DMS153 (cell line): ENCODE results near the gene RBMS2.
A peak's percentile ranks its signal among the peaks of the same experiment; 100 is the strongest.

Source experiments
- DNase-seq: peaks from one replicate; lab custom pipeline; 2025; lab: John Stamatoyannopoulos, UW

RBMS2 gene

DNA sequence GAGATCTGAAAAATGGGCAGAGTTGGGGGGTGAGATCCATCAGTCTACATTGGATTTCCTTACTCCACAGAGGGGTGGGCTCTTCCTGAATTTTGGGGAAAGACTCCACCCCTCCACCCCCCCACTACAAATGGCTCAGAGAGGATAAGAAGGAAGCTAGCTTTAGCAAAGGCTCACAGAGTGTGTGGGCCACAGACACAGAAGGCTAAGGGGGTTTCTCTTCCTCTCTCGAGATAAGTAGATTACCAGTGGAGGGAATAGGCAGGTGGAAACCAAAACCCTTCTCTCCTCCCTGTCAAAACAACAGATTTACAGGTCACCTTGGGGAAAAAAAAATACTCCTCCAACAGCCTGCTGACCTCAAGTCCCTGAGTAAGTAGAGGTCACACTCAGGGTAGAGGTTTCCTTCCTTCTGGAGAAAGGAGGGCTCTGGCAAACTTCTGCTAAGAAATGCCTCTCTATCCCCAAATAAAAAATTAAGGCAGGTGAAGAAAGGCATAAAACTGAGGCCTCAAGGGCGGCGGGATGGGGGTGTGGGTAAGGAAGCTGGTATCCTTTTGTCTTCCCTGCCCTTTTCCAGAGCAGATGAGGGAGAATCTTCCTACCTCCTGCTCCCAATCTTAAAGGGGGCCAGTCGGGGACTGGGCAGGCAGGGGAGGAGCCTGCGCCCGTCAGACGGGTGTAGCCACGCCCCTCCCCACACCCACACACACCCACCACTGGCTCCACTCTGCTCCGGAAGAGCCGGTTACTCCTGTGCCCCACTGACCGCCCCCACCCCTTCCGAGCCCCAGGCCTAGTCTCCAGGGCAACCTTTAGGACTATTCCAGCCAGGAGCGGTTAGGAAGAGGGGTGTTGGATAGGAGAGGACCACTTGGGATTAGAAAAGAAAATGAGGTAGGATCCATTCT, 110.4 kb downstream of the RBMS2 start:
- DNase-seq, result no peak

DNA sequence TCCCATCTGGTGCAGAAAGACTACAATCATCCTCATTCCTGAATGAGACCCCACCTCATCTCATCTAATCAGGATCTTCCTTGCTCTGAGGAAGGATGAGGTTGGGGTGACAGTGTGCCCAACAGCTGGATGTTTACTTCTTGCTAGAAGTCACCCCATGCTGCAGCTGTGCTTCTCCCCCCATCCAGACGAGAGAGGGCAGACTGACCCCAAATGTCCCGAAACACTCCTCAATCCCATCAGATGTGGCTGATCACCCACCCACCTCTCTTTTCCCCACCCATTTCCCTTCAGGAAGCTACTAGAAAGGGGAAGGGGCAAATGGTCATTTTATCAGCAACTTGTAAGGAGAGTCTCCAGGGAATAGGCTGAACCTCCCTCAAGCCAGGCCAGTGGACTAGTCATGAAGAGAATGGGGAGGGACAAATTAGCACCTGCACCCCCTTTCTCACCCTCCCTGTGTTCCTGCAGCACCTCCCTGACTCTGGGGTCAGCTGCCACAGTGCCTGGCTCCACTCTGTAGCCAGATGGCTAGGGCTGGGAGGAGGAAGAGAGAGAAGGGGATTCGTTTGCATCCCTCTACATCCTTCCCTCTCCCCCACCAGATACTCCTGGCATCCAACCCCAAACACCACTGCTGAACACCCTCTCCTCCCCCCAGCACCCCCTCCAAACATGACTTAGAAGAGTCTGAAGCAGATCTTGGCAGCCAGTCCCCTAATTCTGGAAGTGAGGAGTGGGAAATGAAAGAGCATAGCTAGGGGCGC, 111.3 kb downstream of the RBMS2 start:
- no peak for DNase-seq

DNA sequence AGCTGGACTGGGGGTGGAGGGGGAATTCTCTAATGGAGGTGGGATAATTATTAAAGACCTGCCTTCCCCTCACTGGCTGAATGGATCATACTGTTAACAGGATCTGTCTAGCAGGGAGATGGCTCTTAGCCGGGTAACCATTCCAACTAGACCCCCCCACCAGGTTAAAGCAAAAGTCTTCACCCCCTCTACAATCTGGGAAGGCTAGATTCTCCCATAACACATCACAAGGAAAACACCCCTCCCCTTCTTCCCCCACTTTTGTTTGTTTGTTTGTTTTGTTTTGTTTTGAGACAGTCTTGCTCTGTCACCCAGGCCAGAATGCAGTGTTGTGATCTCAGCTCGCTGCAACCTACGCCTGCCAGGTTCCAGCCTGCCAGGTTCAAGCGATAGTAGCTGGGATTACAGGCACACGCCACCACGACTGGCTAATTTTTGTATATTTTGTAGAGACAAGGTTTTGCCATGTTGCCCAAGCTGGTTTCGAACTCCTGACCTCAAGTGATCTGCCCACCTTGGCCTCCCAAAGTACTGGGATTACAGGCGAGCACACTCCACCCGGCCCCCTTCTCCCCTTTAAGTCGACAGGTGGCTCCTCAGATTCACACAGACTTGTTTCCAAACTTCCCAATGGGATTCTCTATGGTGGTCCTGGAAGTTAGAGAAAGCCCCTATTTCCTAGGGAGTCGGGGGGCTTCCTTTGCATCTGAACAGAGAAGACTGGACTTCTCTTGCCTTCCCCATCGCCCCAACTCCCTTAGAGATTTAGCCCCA, 112.0 kb downstream of the RBMS2 start:
- DNase-seq, result no peak

DNA sequence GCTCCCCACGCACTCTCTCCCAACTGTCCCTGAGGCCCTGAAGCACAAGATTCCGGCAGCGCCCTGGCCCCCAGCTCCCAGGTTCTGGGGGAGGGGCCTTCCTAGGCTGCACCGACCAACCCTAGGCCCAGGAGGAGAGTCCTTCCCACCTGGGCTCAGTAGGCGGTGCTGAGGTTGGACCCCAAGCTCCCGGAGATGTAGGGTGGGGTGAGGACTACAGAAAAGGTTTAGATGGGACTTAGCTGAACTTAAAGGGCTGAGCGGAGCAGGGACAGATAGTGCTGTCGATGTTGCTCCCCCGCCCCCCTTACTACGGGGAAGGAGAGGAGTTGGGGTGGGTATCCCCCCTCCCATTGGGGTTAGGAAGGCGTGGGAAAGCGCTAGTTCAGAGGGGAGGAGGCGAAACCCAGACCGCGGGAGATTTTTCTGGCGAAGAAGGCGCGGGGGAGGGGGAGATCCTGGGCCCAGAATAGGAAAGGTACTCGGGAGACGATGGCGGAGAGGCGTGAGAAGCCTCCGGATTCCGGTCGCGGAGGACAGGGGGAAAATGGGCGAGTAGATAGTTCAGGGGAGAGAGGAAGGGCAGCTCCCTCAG, 112.7 kb downstream of the RBMS2 start:
- DNase-seq, result peak; percentile 49

DNA sequence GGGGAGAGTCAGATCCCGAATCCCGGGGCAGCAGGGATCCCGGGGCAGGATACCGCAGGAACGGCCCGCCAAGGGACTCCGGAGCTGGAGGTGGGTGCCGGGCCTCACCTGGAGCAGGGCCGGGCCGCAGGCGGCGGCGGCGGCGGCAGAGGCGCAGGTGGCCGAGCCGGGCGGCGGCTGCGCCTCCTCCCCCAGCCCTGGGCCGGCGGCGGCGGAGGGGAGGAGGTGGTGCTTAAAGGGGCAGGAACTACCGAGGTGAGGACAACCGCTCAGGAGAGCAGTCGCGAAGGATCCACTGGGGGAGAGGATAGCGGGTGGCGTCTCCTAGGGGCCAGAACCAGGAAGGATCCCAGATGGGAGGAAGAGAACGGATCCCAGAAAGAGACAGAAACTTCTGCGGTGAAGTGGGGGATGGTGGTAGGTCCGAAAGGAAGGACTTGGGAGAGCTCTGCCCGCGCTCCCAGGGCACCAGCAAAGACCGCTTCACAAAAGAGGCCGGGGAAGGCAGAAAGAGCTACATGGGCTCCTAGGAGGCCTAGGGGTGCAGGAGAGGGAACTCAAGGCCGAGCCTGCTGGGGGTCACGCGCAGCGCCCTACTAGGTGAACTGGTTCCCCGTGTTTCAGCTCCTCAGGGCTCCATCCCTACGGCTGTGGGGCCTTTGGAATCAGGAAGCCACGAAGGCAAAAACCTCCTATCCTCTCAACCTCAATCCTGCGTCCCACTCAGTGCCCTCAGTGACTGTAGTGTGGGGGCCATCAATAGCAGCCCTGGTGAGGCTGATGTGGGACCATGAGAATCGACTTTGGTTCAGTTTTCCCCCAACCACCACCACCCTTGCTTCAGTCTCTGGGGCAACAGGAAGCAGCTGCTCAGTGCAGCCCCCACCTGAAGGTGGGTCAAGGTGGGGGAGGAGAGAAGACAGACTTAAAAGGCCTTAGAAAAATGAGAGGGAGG, 113.5 kb downstream of the RBMS2 start:
- DNase-seq, result peak; percentile 84

DNA sequence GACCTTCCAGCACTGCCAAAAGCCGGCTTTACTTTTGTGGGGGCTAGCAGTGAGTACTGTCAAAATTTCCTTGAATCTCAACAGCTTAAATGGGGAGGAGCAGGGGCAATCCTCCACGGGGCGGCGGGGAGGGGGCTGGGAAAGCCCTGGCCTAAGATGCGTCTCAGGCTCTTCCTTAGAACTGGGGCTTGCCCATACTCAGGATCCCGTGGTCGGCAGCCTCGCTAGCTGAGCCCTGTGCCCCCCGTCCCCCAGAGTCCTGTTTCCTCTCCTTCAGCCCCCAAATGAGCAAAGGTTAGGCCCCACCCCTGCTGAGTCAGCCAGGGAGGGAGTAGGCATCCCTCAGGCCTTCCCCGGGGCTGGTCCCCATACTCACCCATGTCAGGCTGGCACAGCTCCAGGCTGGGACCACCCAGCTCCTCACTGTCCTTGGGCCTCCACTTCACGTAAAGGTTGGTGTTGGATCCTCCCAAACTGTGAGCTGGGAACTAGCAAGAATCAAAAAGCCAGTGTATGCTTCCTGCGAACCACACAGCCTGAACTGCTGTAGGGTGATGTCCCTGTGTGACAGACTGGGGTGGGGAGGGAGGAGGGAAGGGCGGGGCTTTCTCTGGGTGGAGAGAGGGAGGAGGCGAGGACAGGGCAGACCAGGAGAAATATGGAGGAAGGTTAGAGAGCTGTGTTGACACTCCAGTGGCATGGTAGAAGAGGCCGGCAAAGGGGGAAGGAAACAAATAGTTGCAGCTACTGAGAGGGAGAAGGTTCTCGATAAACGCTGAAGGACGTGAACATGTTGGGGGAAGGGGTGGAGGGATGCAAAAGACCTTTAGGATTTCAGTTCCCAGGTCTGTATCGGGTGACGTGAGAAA, 114.4 kb downstream of the RBMS2 start:
- DNase-seq, result peak; percentile 72

DNA sequence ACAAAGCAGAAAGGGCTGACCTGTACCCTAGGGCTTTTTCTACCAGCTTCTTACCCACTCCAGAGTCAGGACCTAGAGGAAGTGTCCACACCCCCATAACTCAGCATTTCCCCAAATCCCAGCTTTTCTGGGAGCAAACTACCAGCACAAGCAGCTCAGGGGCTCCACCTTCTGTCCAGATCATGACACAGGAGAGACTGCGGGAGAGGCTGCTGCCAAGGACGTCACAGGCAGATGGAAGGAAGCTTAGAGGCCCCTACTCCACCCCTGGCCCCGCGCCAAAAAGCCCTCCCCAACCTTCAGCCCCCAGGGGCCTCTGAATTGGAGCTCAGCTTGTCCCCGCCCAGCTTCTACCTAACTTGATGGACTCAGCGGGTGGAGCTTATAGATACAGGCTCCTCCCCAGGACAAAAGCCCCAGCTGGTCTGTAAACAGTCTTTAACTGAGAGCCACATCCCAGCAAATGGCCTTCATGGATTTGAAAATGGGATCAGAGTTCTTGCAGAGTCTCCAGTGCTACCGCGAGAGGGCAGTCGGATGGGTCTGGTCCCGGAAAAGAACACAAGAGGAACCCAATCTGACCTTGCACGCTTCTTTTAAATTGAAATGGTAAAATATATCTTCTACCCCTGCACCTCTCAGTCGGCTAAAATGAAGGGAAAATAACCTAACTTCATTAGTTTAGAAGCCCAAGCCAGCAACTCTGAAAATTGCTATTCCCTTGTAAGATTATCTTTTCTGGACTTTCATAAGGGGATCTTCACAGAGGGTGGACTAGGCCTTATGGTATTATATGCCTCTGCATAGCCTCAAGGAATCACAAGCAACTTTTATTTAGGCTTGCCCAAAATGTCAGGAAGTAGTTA, 115.3 kb downstream of the RBMS2 start:
- peak; percentile 100 for DNase-seq

DNA sequence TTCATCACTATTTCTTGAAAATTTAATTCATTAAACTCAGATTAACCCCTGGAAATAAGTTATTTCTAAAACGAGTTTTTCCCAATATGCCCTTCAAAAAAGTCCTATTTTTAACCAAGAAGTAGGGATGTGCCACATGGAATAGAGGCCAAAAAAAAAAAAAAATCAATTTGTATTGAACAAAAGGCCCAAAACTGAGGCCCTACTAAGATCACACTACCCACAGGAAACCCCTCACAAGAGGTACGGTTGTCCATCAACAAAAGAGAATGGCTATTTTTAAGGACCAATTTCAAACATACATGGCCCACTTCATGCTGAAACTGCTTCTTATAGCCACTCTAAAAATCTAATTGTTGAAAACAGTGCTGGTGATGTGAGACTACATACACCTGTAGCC, 116.0 kb downstream of the RBMS2 start:
- no peak for DNase-seq

DNA sequence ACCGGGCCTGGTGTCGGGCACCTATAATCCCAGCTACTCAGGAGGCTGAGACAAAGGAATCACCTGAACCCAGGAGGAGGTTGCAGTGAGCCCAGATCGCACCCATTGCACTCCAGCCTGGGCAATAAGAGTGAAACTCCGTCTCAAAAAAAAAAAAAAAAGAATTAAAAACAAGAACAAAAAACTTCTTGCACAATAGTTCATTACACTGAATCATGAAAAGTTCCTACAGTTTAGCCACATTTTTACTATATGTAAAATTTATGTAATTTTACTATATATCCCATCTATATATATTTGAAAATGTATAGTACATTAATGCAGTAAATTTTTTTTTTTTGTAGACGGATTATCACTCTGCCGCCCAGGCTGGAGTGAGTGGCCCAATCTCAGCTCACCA, 119.6 kb downstream of the RBMS2 start:
- no peak for DNase-seq

DNA sequence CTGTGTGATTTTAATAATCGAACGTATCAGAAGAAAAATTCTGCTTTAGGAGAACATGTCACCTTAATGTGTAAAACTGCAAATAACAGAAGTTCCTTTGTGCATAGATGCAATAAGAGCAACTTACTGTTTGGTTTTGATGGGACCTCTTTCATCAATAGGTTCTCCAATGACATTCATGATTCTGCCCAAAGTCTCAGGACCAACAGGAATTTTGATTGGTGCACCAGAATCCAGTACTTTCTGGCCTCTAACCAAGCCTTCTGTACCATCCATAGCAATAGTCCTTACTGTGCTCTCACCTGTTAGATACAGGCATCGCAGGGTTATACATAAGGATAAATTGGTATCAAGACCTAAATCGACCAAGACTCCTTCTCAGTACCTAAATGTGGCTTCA, 123.0 kb downstream of the RBMS2 start:
- DNase-seq, result no peak

DNA sequence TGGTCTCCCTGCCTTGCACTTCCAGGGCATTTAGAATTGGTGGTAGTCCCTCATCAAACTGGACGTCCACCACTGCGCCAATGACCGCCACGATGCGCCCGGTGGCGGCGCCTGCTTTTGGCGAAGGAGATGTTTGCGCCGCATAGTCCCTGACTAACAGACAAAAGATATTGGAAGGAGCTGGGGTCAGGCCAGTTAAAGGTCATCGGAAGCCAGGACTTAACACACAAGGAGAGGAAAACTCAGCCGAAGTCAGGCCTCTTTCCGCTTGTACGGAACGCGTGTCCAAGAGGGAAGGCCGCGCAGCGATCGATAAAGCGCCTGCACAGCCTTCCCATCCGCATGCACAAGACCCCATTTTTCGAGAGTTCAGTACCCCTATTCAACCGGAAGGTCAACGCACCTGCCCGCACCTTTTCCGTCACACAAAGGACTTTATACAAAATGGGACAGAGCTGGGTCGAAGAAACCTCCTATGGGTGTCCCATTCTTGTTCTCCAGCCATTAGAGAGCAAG, 123.6 kb downstream of the RBMS2 start:
- no peak for DNase-seq
